WTC11 (cell line): ENCODE results near the gene VSTM2L. TPM values are rescaled to one million over a fixed set of nuclear protein-coding genes. Genes with fewer than 3 reads are reported as not detected.

ENCODE experiments used
- ATAC-seq: fragments of 200-7000 bp; cut with Tn5 transposase; 2 replicates; pipeline ENCODE4 v1.10.0; 2021; ENCODE audit warnings: mild to moderate bottlenecking, moderate library complexity
- CTCF ChIA-PET: fragments of 300-600 bp; sonication (Branson Sonifier 250); formaldehyde crosslinking; loops from one replicate; lab custom pipeline; 2021; ENCODE audit warnings: antibody characterized with exemption; lab: Charles Lee
- POLR2A ChIA-PET: fragments of 350-600 bp; sonication (Branson Sonifier 250); formaldehyde crosslinking; loops from one replicate; lab custom pipeline; 2021; ENCODE audit warnings: antibody characterized with exemption; lab: Charles Lee
- DNase-seq: peaks from one replicate; pipeline ENCODE4 v3.0.0; 2021; ENCODE audit warnings: low spot score
- H3K27ac Mint-ChIP-seq: 2 replicates; pipeline ENCODE4 v1.8.0; 2021; ENCODE audit warnings: mixed read lengths
- H3K27me3 Mint-ChIP-seq: 2 replicates; pipeline ENCODE4 v1.8.0; 2021; ENCODE audit warnings: low read depth, mild to moderate bottlenecking, moderate library complexity, mixed read lengths
- H3K36me3 Mint-ChIP-seq: 2 replicates; pipeline ENCODE4 v1.8.0; 2021; ENCODE audit warnings: mixed read lengths
- H3K4me1 Mint-ChIP-seq: 2 replicates; pipeline ENCODE4 v1.8.0; 2022; ENCODE audit warnings: mixed read lengths
- H3K4me3 Mint-ChIP-seq: 2 replicates; pipeline ENCODE4 v1.8.0; 2021; ENCODE audit warnings: mild to moderate bottlenecking, moderate library complexity, mixed read lengths
- H3K9me3 Mint-ChIP-seq: 2 replicates; pipeline ENCODE4 v1.8.0; 2021; ENCODE audit warnings: mixed read lengths
- ATF1 ChIP-seq: sonication (generic); formaldehyde crosslinking; IDR thresholded peaks from 2 replicates; pipeline ENCODE4 v1.8.1; 2023; ENCODE audit warnings: mild to moderate bottlenecking, moderate library complexity, missing genetic modification reagents
- CREM ChIP-seq: sonication (generic); formaldehyde crosslinking; IDR thresholded peaks from 2 replicates; pipeline ENCODE4 v1.8.1; 2022; ENCODE audit warnings: mild to moderate bottlenecking, missing genetic modification reagents, moderate library complexity
- OVOL2 ChIP-seq: fragments of 250-450 bp; sonication (Bioruptor Pico); IDR thresholded peaks from 2 replicates; pipeline ENCODE4 v1.9.0; 2021; ENCODE audit warnings: mild to moderate bottlenecking, borderline replicate concordance
- PRRX2 ChIP-seq: fragments of 250-450 bp; sonication (Bioruptor Pico); IDR thresholded peaks from 2 replicates; pipeline ENCODE4 v1.8.0; 2021; ENCODE audit warnings: mild to moderate bottlenecking
- ZNF396 ChIP-seq: fragments of 250-450 bp; sonication (Bioruptor Pico); IDR thresholded peaks from 2 replicates; pipeline ENCODE4 v1.8.0; 2021; ENCODE audit warnings: mild to moderate bottlenecking, moderate library complexity, borderline replicate concordance
- ZNF416 ChIP-seq: fragments of 250-450 bp; sonication (Bioruptor Pico); IDR thresholded peaks from 2 replicates; pipeline ENCODE4 v1.9.0; 2021; ENCODE audit warnings: mild to moderate bottlenecking, inconsistent platforms
- ZNF423 ChIP-seq: fragments of 250-450 bp; sonication (Bioruptor Pico); IDR thresholded peaks from 2 replicates; pipeline ENCODE4 v2.1.2; 2022; ENCODE audit warnings: mild to moderate bottlenecking, moderate library complexity
- total RNA-seq: library from RNA; stranded (reverse); gene quantifications from 3 replicates; pipeline ENCODE4 v1.2.3, GENCODE V29; 2021
- TF ChIP-seq, protein P1 (sequence below): sonication (generic); formaldehyde crosslinking; conservative IDR thresholded peaks from 2 replicates; pipeline ENCODE4 v1.8.1; 2022; ENCODE audit warnings: mild to moderate bottlenecking, missing genetic modification reagents
- TF ChIP-seq, protein P2 (sequence below): fragments of 250-450 bp; sonication (Bioruptor Pico); IDR thresholded peaks from 2 replicates; pipeline ENCODE4 v1.9.0; 2021; ENCODE audit warnings: mild to moderate bottlenecking, borderline replicate concordance
- TF ChIP-seq, protein P3 (sequence below): sonication (generic); formaldehyde crosslinking; IDR thresholded peaks from 2 replicates; pipeline ENCODE4 v1.8.1; 2022; ENCODE audit warnings: low read depth, mild to moderate bottlenecking, moderate library complexity, missing genetic modification reagents, borderline replicate concordance
- TF ChIP-seq, protein P4 (sequence below): fragments of 250-450 bp; sonication (Bioruptor Pico); IDR thresholded peaks from 2 replicates; pipeline ENCODE4 v1.9.0; 2021; ENCODE audit warnings: moderate library complexity, mild to moderate bottlenecking, inconsistent platforms, borderline replicate concordance
- TF ChIP-seq, protein P5 (sequence below): sonication (generic); formaldehyde crosslinking; IDR thresholded peaks from 2 replicates; pipeline ENCODE4 v1.8.1; 2023; ENCODE audit warnings: mild to moderate bottlenecking, missing genetic modification reagents, moderate library complexity

VSTM2L gene
- total RNA-seq, 1 experiment from 2014 or later = 1.9 TPM

DNA sequence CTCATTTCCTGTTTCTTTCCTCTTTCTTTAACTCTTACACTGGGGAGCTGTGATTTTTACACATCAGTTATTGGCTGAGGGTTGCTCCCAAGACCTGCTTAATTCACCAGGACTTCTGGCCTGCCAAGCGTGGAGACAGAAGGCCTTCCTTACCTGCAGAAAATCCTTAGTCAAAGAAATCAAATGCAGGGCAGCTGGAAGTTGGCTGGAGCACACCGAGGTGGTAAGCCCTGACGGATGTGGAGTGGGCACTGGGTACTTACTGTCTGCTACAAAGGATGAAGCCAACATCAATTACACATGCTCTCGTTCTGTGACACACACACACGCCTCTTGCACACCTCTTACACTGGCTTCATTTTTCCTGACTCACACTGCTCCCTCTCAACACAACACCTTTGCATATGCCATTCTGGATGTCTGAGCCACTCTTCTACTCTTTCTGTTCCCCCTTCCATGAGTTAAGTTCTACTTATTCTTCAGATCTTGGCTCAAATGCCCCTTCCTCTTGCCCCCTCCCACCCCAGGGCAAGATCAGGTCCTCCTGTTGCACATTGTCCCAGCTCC lies 68.7 kb downstream of the VSTM2L start:
- H3K4me1 Mint-ChIP-seq = peaks cover 47% of the 10 kb centered on the region
- peaks cover 41% of the 10 kb centered on the region for H3K9me3 Mint-ChIP-seq
- CTCF ChIA-PET = interaction anchor here (1.0 to 2.6 kb wide), 5 partner anchors 9 to 407 kb away, joined by 3 to 11 read pairs (median 7); no protein-coding TSS in a partner anchor
- H3K4me3 Mint-ChIP-seq = peak overlapping the region; percentile 2; the same call in 1 of the 2 replicates
- no peak for ATAC-seq
- POLR2A ChIA-PET = no interaction called here
- no peak overlapping the region for H3K27ac Mint-ChIP-seq
- TF ChIP-seq ZNF423 (CRISPR knock-in tag) (no peak), ZNF396 (CRISPR knock-in tag) (no peak), OVOL2 (CRISPR knock-in tag) (no peak)
- TF ChIP-seq, protein P1, sequence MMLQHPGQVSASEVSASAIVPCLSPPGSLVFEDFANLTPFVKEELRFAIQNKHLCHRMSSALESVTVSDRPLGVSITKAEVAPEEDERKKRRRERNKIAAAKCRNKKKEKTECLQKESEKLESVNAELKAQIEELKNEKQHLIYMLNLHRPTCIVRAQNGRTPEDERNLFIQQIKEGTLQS = no peak
- TF ChIP-seq, all 79 proteins: peak for 0
- peaks cover 48% of the 10 kb centered on the region for H3K27me3 Mint-ChIP-seq
- H3K36me3 Mint-ChIP-seq = peaks cover 28% of the 10 kb centered on the region
- DNase-seq = no peak

DNA sequence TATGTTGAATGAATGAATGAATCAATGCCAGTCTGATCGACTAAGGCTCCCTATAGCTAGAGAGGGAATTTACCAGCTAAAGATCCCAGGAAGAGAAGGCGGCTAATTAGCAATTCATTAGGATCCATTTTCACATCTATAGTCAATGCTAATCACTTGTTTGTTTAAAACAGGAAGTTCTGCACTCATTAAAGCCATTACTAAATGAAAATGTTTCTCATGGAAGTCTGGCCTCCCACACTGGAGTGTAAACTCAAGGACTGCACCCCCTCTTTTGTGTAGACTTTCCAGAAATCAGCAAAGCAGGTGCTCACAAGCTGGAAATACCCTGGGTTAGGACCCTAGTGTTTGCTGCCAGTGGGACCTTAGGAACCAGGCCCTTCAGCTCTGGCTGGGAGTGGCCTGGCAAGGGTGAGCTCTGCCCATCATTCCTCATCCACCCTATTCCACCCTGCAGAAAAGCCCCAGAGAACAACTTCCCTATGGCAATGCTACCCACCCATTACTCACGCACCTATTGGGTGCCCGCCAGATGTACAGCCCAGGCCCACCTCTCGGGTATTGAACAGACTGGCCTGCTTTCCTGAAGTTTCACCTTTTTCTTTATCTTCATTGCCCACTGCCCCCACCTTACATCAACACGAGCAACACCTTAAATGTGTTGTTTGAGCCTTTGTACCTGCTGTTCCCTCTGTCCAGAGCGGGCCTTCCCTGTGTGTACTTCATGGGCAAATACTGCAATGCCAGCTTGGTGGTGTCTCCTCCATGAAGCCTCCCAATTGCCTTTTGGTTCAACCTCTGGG lies 69.5 kb downstream of the VSTM2L start:
- DNase-seq (no peak), ATAC-seq (peak; percentile 59)
- ChIA-PET POLR2A (no interaction called here), CTCF (interaction anchor here (0.9 to 2.6 kb wide), 7 partner anchors 8 to 408 kb away, joined by 3 to 11 read pairs (median 4); no protein-coding TSS in a partner anchor)
- H3K27me3 Mint-ChIP-seq = peaks cover 48% of the 10 kb centered on the region
- no peak overlapping the region for H3K27ac Mint-ChIP-seq
- peaks cover 53% of the 10 kb centered on the region for H3K4me1 Mint-ChIP-seq
- H3K36me3 Mint-ChIP-seq = peaks cover 28% of the 10 kb centered on the region
- TF ChIP-seq ZNF416 (CRISPR knock-in tag) = no peak
- TF ChIP-seq ATF1 (CRISPR knock-in tag) = no peak
- TF ChIP-seq PRRX2 (CRISPR knock-in tag) = no peak
- TF ChIP-seq, protein P2, sequence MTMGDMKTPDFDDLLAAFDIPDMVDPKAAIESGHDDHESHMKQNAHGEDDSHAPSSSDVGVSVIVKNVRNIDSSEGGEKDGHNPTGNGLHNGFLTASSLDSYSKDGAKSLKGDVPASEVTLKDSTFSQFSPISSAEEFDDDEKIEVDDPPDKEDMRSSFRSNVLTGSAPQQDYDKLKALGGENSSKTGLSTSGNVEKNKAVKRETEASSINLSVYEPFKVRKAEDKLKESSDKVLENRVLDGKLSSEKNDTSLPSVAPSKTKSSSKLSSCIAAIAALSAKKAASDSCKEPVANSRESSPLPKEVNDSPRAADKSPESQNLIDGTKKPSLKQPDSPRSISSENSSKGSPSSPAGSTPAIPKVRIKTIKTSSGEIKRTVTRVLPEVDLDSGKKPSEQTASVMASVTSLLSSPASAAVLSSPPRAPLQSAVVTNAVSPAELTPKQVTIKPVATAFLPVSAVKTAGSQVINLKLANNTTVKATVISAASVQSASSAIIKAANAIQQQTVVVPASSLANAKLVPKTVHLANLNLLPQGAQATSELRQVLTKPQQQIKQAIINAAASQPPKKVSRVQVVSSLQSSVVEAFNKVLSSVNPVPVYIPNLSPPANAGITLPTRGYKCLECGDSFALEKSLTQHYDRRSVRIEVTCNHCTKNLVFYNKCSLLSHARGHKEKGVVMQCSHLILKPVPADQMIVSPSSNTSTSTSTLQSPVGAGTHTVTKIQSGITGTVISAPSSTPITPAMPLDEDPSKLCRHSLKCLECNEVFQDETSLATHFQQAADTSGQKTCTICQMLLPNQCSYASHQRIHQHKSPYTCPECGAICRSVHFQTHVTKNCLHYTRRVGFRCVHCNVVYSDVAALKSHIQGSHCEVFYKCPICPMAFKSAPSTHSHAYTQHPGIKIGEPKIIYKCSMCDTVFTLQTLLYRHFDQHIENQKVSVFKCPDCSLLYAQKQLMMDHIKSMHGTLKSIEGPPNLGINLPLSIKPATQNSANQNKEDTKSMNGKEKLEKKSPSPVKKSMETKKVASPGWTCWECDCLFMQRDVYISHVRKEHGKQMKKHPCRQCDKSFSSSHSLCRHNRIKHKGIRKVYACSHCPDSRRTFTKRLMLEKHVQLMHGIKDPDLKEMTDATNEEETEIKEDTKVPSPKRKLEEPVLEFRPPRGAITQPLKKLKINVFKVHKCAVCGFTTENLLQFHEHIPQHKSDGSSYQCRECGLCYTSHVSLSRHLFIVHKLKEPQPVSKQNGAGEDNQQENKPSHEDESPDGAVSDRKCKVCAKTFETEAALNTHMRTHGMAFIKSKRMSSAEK (CRISPR knock-in tag) = no peak
- TF ChIP-seq, protein P3, sequence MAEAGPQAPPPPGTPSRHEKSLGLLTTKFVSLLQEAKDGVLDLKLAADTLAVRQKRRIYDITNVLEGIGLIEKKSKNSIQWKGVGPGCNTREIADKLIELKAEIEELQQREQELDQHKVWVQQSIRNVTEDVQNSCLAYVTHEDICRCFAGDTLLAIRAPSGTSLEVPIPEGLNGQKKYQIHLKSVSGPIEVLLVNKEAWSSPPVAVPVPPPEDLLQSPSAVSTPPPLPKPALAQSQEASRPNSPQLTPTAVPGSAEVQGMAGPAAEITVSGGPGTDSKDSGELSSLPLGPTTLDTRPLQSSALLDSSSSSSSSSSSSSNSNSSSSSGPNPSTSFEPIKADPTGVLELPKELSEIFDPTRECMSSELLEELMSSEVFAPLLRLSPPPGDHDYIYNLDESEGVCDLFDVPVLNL (CRISPR knock-in tag) = no peak
- TF ChIP-seq ZNF423 (CRISPR knock-in tag) = no peak
- TF ChIP-seq CREM (CRISPR knock-in tag) = no peak
- TF ChIP-seq, protein P4, sequence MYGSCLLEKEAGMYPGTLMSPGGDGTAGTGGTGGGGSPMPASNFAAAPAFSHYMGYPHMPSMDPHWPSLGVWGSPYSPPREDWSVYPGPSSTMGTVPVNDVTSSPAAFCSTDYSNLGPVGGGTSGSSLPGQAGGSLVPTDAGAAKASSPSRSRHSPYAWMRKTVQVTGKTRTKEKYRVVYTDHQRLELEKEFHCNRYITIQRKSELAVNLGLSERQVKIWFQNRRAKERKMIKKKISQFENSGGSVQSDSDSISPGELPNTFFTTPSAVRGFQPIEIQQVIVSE (CRISPR knock-in tag) = no peak
- TF ChIP-seq, protein P5, sequence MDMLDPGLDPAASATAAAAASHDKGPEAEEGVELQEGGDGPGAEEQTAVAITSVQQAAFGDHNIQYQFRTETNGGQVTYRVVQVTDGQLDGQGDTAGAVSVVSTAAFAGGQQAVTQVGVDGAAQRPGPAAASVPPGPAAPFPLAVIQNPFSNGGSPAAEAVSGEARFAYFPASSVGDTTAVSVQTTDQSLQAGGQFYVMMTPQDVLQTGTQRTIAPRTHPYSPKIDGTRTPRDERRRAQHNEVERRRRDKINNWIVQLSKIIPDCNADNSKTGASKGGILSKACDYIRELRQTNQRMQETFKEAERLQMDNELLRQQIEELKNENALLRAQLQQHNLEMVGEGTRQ = no peak
- H3K9me3 Mint-ChIP-seq = peaks cover 34% of the 10 kb centered on the region
- peak overlapping the region; percentile 2; the same call in 1 of the 2 replicates for H3K4me3 Mint-ChIP-seq
